GM23338 (cell line): ENCODE data around the gene EMD. TPM values are rescaled to one million over a fixed set of nuclear protein-coding genes. Genes with fewer than 3 reads are reported as not detected.

Experiments used
- ATAC-seq: fragments of 200-7000 bp; cut with Tn5 transposase; 3 replicates; pipeline ENCODE4 v1.9.1; 2020
- DNase-seq: peaks from one replicate; pipeline ENCODE4 v3.0.0-alpha.2; 2015; ENCODE audit warnings: low spot score
- H2AFZ ChIP-seq: fragments of 200-600 bp; sonication (generic); 2 replicates; pipeline ENCODE4 v1.8.0; 2016; ENCODE audit warnings: antibody characterized with exemption, mild to moderate bottlenecking, moderate library complexity
- H3F3A ChIP-seq: fragments of 200-600 bp; sonication (generic); replicated peaks from 2 replicates; pipeline ENCODE4 v1.8.0; 2017; ENCODE audit warnings: antibody characterized with exemption, mixed run types, low read depth
- H3K27ac ChIP-seq: fragments of 200-600 bp; sonication (generic); 2 replicates; pipeline ENCODE4 v1.6.1; 2016; ENCODE audit warnings: low read depth
- H3K27me3 ChIP-seq: fragments of 200-600 bp; sonication (generic); 2 replicates; pipeline ENCODE4 v1.8.0; 2016; ENCODE audit warnings: mild to moderate bottlenecking, mixed run types, moderate library complexity; ENCODE audit not compliant: insufficient read depth
- H3K36me3 ChIP-seq: fragments of 200-600 bp; sonication (generic); 2 replicates; pipeline ENCODE4 v1.8.0; 2016; ENCODE audit warnings: mild to moderate bottlenecking; ENCODE audit not compliant: insufficient read depth
- H3K4me1 ChIP-seq: fragments of 200-600 bp; sonication (generic); 2 replicates; pipeline ENCODE4 v1.8.0; 2016; ENCODE audit warnings: mild to moderate bottlenecking, moderate library complexity; ENCODE audit not compliant: insufficient read depth
- H3K4me2 ChIP-seq: fragments of 200-600 bp; sonication (generic); 2 replicates; pipeline ENCODE4 v1.7.1; 2017; ENCODE audit warnings: mixed run types
- H3K4me3 ChIP-seq: fragments of 200-600 bp; sonication (generic); 2 replicates; pipeline ENCODE4 v1.6.1; 2016; ENCODE audit warnings: mixed run types
- H3K79me2 ChIP-seq: fragments of 200-600 bp; sonication (generic); replicated peaks from 2 replicates; pipeline ENCODE4 v1.8.0; 2017; ENCODE audit warnings: mild to moderate bottlenecking; ENCODE audit not compliant: insufficient read depth
- H3K9me2 ChIP-seq: fragments of 200-600 bp; sonication (generic); 2 replicates; pipeline ENCODE4 v1.8.0; 2017; ENCODE audit not compliant: insufficient read depth
- H4K20me1 ChIP-seq: fragments of 200-600 bp; sonication (generic); replicated peaks from 2 replicates; pipeline ENCODE4 v1.8.0; 2017; ENCODE audit warnings: mild to moderate bottlenecking; ENCODE audit not compliant: insufficient read depth
- H3K27ac Mint-ChIP-seq: 2 replicates; pipeline ENCODE4 v1.8.0; 2020; ENCODE audit warnings: inconsistent platforms, mild to moderate bottlenecking, moderate library complexity, mixed read lengths
- H3K27me3 Mint-ChIP-seq: 3 replicates; pipeline ENCODE4 v1.8.0; 2022; ENCODE audit warnings: low read depth, mild to moderate bottlenecking, moderate library complexity, mixed read lengths, inconsistent platforms; ENCODE audit not compliant: insufficient read depth, poor library complexity
- H3K36me3 Mint-ChIP-seq: 3 replicates; pipeline ENCODE4 v1.8.0; 2021; ENCODE audit warnings: low read depth, mild to moderate bottlenecking, inconsistent platforms, moderate library complexity, mixed read lengths
- H3K4me1 Mint-ChIP-seq: 3 replicates; pipeline ENCODE4 v1.8.0; 2020; ENCODE audit warnings: mild to moderate bottlenecking, inconsistent platforms, mixed read lengths
- H3K4me3 Mint-ChIP-seq: 3 replicates; pipeline ENCODE4 v1.8.0; 2021; ENCODE audit warnings: moderate library complexity, mild to moderate bottlenecking, inconsistent platforms, mixed read lengths
- H3K9me3 Mint-ChIP-seq: 3 replicates; pipeline ENCODE4 v1.8.0; 2020; ENCODE audit warnings: moderate library complexity, mild to moderate bottlenecking, inconsistent platforms, mixed read lengths
- CREB1 ChIP-seq: fragments of 250-450 bp; sonication (Bioruptor Pico); IDR thresholded peaks from 2 replicates; pipeline ENCODE4 v1.5.0; 2020; ENCODE audit warnings: low read depth, mild to moderate bottlenecking, moderate library complexity
- ETS1 ChIP-seq: IDR thresholded peaks from 2 replicates; pipeline ENCODE4 v1.6.1; 2016; ENCODE audit warnings: antibody characterized with exemption
- EZH2 ChIP-seq: fragments of 200-600 bp; sonication (generic); IDR thresholded peaks from one replicate; pipeline ENCODE4 v1.8.0; 2017; ENCODE audit warnings: antibody characterized with exemption, mild to moderate bottlenecking, low read depth; ENCODE audit not compliant: unreplicated experiment
- EZH2phosphoT487 ChIP-seq: fragments of 200-600 bp; sonication (generic); IDR thresholded peaks from one replicate; pipeline ENCODE4 v1.8.1; 2018; ENCODE audit warnings: antibody characterized with exemption; ENCODE audit not compliant: unreplicated experiment
- JUNB ChIP-seq: IDR thresholded peaks from one replicate; pipeline ENCODE4 v1.6.1; 2016; ENCODE audit warnings: antibody characterized with exemption; ENCODE audit not compliant: unreplicated experiment
- NANOG ChIP-seq: IDR thresholded peaks from 2 replicates; pipeline ENCODE4 v1.6.1; 2016; ENCODE audit warnings: antibody characterized with exemption, borderline replicate concordance
- POLR2AphosphoS5 ChIP-seq: IDR thresholded peaks from 2 replicates; pipeline ENCODE4 v1.6.1; 2016; ENCODE audit warnings: antibody characterized with exemption, low read depth
- REST ChIP-seq: IDR thresholded peaks from one replicate; pipeline ENCODE4 v1.6.1; 2018; ENCODE audit warnings: antibody characterized with exemption; ENCODE audit not compliant: unreplicated experiment
- STAT1 ChIP-seq: IDR thresholded peaks from one replicate; pipeline ENCODE4 v1.6.1; 2016; ENCODE audit warnings: antibody characterized with exemption; ENCODE audit not compliant: unreplicated experiment
- ZNF114 ChIP-seq: fragments of 250-450 bp; sonication (Bioruptor Pico); IDR thresholded peaks from 2 replicates; pipeline ENCODE4 v1.5.0; 2020; ENCODE audit warnings: mild to moderate bottlenecking, moderate library complexity
- ZNF331 ChIP-seq: fragments of 250-450 bp; sonication (Bioruptor Pico); IDR thresholded peaks from 2 replicates; pipeline ENCODE4 v1.5.0; 2020; ENCODE audit warnings: low read depth, mild to moderate bottlenecking, moderate library complexity
- ZNF462 ChIP-seq: fragments of 250-450 bp; sonication (Bioruptor Pico); IDR thresholded peaks from 2 replicates; pipeline ENCODE4 v1.5.0; 2020; ENCODE audit warnings: mild to moderate bottlenecking, moderate library complexity
- polyA plus RNA-seq: library from polyadenylated mRNA; unstranded; fragments of >200 nt; fragmentation: Nextera tagmentation; extraction: Ambion mirVana; gene quantifications from 2 replicates; pipeline ENCODE4 v1.2.1, GENCODE V29; 2016
- total RNA-seq: library from RNA; depleted of rRNA; stranded (reverse); fragments of >200 nt; shearing (Covaris generic); gene quantifications from 2 replicates; pipeline ENCODE4 v1.2.3, GENCODE V29; 2014
- TF ChIP-seq, protein P1 (sequence below), 2 experiments: fragments of 200-600 bp in 1 of 2; sonication (generic) in 1 of 2; conservative IDR thresholded peaks; 2 replicates each; pipeline versions ENCODE4 v1.5.1 to v1.6.1; 2016 to 2017; ENCODE audit warnings: antibody characterized with exemption in 2 of 2, low read depth in 2 of 2, mild to moderate bottlenecking in 2 of 2, moderate library complexity in 1 of 2

Gene EMD
- total and polyA plus RNA-seq, 2 experiments from 2014 or later = 74.2 to 78.6 TPM

- Mint-ChIP-seq H3K27me3 (peaks cover 12% of the 10 kb centered on the region), H3K27ac (peak overlapping the region; percentile 97), H3K36me3 (peaks cover 20% of the 10 kb centered on the region), H3K4me1 (peaks cover 18% of the 10 kb centered on the region), H3K9me3 (no peaks in the 10 kb centered on the region), H3K4me3 (peak overlapping the region; percentile 87)
- Histone ChIP-seq H2AFZ (no peak overlapping the region), H3K27me3 (no peaks in the 10 kb centered on the region), H3K4me1 (peaks cover 4% of the 10 kb centered on the region; the same call in 1 of the 2 replicates), H3K27ac (peak overlapping the region; percentile 97), H3K4me2 (peak overlapping the region; percentile 80; the same call in 1 of the 2 replicates), H4K20me1 (no peaks in the 10 kb centered on the region), H3F3A (no peaks in the 10 kb centered on the region), H3K9me2 (no peaks in the 10 kb centered on the region), H3K79me2 (peaks cover 11% of the 10 kb centered on the region), H3K36me3 (no peaks in the 10 kb centered on the region), H3K4me3 (peak overlapping the region; percentile 75)
- no peak for TF ChIP-seq JUNB
- TF ChIP-seq NANOG = no peak
- TF ChIP-seq POLR2AphosphoS5 = no peak
- TF ChIP-seq CREB1 (CRISPR knock-in tag) = no peak
- no peak for TF ChIP-seq ZNF114 (CRISPR knock-in tag)
- TF ChIP-seq ZNF331 (CRISPR knock-in tag) = no peak
- no peak for TF ChIP-seq REST
- TF ChIP-seq ZNF462 = no peak
- no peak for TF ChIP-seq ETS1
- no peak for TF ChIP-seq EZH2phosphoT487
- no peak for TF ChIP-seq STAT1
- TF ChIP-seq, protein P1, sequence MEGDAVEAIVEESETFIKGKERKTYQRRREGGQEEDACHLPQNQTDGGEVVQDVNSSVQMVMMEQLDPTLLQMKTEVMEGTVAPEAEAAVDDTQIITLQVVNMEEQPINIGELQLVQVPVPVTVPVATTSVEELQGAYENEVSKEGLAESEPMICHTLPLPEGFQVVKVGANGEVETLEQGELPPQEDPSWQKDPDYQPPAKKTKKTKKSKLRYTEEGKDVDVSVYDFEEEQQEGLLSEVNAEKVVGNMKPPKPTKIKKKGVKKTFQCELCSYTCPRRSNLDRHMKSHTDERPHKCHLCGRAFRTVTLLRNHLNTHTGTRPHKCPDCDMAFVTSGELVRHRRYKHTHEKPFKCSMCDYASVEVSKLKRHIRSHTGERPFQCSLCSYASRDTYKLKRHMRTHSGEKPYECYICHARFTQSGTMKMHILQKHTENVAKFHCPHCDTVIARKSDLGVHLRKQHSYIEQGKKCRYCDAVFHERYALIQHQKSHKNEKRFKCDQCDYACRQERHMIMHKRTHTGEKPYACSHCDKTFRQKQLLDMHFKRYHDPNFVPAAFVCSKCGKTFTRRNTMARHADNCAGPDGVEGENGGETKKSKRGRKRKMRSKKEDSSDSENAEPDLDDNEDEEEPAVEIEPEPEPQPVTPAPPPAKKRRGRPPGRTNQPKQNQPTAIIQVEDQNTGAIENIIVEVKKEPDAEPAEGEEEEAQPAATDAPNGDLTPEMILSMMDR (conservative IDR thresholded peaks at IDR 0.05; ENCODE audit: low read depth in 2 of 2) = no peak
- no peak for TF ChIP-seq EZH2
- no peak for DNase-seq
- no peak for ATAC-seq
Observed at GRCh38 chrX:154380787-154381186, 1.7 kb downstream of the EMD start.
